ENCODE results near the gene CLIP4.

- no peak for TF ChIP-seq CTCF (IDR thresholded peaks at IDR 0.05)
- TF ChIP-seq POLR2A (IDR thresholded peaks at IDR 0.05) = no peak
These were observed 73.8 kb downstream of the CLIP4 start for GRCh38 chr2:29189052-29189451.

All from heart left ventricle (tissue), 13 donors.